ENCODE data around the gene BTN1A1. TPM values are rescaled to one million over a fixed set of nuclear protein-coding genes. Genes with fewer than 3 reads are reported as not detected.

The BTN1A1 gene
- total and polyA plus RNA-seq, 9 of the 15 experiments (the other 6 are each of a cell fraction or from before 2014, with no cell fraction given), result 0.01 to 0.15 (median 0.06) TPM; not detected in 4

DNA sequence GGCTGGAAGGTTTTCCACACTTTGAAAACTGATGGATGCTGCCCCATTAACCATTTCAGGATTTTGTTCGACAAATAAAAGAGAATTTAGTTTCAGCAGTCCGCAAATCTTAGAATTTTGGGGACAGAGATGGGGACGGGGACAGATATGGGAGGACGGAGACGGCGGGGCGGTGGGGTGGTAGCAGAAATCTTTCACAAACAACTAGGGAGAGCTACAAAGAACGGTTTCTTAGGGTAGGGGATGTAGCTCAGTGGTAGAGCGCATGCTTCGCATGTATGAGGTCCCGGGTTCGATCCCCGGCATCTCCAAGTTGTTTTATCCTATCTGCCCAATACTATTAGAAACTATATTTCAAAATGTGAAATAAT lies 53.1 kb downstream of the BTN1A1 start:
- ChIA-PET POLR2A (interaction anchor here (0.5 to 6.8 kb wide), 13 partner anchors 10 to 579 kb away, joined by 3 to 70 read pairs (median 4); partner anchors contain the start of gene HMGN4), CTCF (ENCODE audit: low intra/inter-chr PET ratio) (no interaction called here)
- WGBS (ENCODE audit: insufficient coverage, low coverage, missing lambda C conversion rate), result under 1% methylated on average over 13 of the region's 13 CpGs
- peak overlapping the region; percentile 87 for H3K4me2 ChIP-seq (ENCODE audit: insufficient read depth, low read length)
- DNase-seq (ENCODE audit: extremely low read depth in 1 of 4, low spot score in 3 of 4), result peak; percentile 80 to 88 (median 84)
- no peaks in the 10 kb centered on the region for H3K27me3 ChIP-seq (ENCODE audit: control insufficient read depth in 2 of 2, insufficient read depth in 2 of 2, low read length in 2 of 2)
- peak overlapping the region; percentile 51 for H3K4me3 ChIP-seq
- no peaks in the 10 kb centered on the region for H3K36me3 ChIP-seq (ENCODE audit: control insufficient read depth, insufficient read depth, low read length)
- peaks cover 5 to 20% of the 10 kb centered on the region in 2 experiments; a peak in 4 of 5 replicates for H3K4me1 ChIP-seq (replicated peaks in 1 of 2; ENCODE audit: control insufficient read depth in 2 of 2, insufficient read depth in 2 of 2, low read length in 2 of 2)
- no peaks in the 10 kb centered on the region for H3K79me2 ChIP-seq (ENCODE audit: control insufficient read depth, insufficient read depth, low read length)
- intact Hi-C loops (cut with micrococcal nuclease), result loop anchor here (1.0 to 10.0 kb wide), 4 partner anchors 16 to 1132 kb away; partner anchors contain the start of gene ZNF184
- H2AFZ ChIP-seq (ENCODE audit: low read depth, low read length), result peak overlapping the region; percentile 90
- in situ Hi-C loops (cut with MboI), result loop anchor here (25.0 kb wide), 1 partner anchor 366 kb away; a partner anchor contains a TSS
- no peak for FAIRE-seq
- H3K9me3 ChIP-seq (replicated peaks; ENCODE audit: control insufficient read depth, insufficient read depth, low read depth, low read length), result no peaks in the 10 kb centered on the region
- no peaks in the 10 kb centered on the region for H3K9me1 ChIP-seq (ENCODE audit: control insufficient read depth, insufficient read depth, low read length)
- peak; percentile 64 for ATAC-seq
- peak overlapping the region; percentile 74 for H3K27ac ChIP-seq (ENCODE audit: extremely low read depth, low read depth, low read length)
- BruUV-seq (replicated peaks), result no TSS peak
- no peaks in the 10 kb centered on the region; the same call in 1 of the 2 replicates for H4K20me1 ChIP-seq (replicated peaks; ENCODE audit: control insufficient read depth, insufficient read depth, low read length)
- H3K9ac ChIP-seq (ENCODE audit: insufficient read depth in 1 of 2, low read depth in 2 of 2, low read length in 2 of 2), result peak overlapping the region; percentile 8 to 84; a peak in 3 of 4 replicates
- TF ChIP-seq POLR3G (IDR thresholded peaks at IDR 0.05; ENCODE audit: extremely low read depth, insufficient read length, insufficient replicate concordance), result peak; percentile 48
- TF ChIP-seq, protein P1, sequence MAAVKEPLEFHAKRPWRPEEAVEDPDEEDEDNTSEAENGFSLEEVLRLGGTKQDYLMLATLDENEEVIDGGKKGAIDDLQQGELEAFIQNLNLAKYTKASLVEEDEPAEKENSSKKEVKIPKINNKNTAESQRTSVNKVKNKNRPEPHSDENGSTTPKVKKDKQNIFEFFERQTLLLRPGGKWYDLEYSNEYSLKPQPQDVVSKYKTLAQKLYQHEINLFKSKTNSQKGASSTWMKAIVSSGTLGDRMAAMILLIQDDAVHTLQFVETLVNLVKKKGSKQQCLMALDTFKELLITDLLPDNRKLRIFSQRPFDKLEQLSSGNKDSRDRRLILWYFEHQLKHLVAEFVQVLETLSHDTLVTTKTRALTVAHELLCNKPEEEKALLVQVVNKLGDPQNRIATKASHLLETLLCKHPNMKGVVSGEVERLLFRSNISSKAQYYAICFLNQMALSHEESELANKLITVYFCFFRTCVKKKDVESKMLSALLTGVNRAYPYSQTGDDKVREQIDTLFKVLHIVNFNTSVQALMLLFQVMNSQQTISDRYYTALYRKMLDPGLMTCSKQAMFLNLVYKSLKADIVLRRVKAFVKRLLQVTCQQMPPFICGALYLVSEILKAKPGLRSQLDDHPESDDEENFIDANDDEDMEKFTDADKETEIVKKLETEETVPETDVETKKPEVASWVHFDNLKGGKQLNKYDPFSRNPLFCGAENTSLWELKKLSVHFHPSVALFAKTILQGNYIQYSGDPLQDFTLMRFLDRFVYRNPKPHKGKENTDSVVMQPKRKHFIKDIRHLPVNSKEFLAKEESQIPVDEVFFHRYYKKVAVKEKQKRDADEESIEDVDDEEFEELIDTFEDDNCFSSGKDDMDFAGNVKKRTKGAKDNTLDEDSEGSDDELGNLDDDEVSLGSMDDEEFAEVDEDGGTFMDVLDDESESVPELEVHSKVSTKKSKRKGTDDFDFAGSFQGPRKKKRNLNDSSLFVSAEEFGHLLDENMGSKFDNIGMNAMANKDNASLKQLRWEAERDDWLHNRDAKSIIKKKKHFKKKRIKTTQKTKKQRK (IDR thresholded peaks at IDR 0.05; ENCODE audit: borderline replicate concordance, low read depth, low read length), result no peak
- TF ChIP-seq, protein P2, sequence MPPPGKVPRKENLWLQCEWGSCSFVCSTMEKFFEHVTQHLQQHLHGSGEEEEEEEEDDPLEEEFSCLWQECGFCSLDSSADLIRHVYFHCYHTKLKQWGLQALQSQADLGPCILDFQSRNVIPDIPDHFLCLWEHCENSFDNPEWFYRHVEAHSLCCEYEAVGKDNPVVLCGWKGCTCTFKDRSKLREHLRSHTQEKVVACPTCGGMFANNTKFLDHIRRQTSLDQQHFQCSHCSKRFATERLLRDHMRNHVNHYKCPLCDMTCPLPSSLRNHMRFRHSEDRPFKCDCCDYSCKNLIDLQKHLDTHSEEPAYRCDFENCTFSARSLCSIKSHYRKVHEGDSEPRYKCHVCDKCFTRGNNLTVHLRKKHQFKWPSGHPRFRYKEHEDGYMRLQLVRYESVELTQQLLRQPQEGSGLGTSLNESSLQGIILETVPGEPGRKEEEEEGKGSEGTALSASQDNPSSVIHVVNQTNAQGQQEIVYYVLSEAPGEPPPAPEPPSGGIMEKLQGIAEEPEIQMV (tag; conservative IDR thresholded peaks at IDR 0.05; ENCODE audit: low read depth), result no peak
- TF ChIP-seq RAD21 (CRISPR knock-in tag; conservative IDR thresholded peaks at IDR 0.05 in 1 of 2, IDR thresholded peaks at IDR 0.05 in 1 of 2), result peak in 1 of 2 experiments; percentile 18; a peak in 1 of 4 replicates
- TF ChIP-seq, protein P3, sequence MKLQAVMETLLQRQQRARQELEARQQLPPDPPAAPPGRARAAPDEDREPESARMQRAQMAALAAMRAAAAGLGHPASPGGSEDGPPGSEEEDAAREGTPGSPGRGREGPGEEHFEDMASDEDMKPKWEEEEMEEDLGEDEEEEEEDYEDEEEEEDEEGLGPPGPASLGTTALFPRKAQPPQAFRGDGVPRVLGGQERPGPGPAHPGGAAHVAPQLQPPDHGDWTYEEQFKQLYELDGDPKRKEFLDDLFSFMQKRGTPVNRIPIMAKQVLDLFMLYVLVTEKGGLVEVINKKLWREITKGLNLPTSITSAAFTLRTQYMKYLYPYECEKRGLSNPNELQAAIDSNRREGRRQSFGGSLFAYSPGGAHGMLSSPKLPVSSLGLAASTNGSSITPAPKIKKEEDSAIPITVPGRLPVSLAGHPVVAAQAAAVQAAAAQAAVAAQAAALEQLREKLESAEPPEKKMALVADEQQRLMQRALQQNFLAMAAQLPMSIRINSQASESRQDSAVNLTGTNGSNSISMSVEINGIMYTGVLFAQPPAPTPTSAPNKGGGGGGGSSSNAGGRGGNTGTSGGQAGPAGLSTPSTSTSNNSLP (IDR thresholded peaks at IDR 0.05; ENCODE audit: borderline replicate concordance, low read depth, low read length), result peak; percentile 72; the same call in 1 of the 2 replicates
- TF ChIP-seq PURB (CRISPR knock-in tag; IDR thresholded peaks at IDR 0.05; ENCODE audit: low read depth), result no peak
- TF ChIP-seq CREM (IDR thresholded peaks at IDR 0.05; ENCODE audit: low read depth), result no peak; the same call in 1 of the 2 replicates
- TF ChIP-seq, protein P4, sequence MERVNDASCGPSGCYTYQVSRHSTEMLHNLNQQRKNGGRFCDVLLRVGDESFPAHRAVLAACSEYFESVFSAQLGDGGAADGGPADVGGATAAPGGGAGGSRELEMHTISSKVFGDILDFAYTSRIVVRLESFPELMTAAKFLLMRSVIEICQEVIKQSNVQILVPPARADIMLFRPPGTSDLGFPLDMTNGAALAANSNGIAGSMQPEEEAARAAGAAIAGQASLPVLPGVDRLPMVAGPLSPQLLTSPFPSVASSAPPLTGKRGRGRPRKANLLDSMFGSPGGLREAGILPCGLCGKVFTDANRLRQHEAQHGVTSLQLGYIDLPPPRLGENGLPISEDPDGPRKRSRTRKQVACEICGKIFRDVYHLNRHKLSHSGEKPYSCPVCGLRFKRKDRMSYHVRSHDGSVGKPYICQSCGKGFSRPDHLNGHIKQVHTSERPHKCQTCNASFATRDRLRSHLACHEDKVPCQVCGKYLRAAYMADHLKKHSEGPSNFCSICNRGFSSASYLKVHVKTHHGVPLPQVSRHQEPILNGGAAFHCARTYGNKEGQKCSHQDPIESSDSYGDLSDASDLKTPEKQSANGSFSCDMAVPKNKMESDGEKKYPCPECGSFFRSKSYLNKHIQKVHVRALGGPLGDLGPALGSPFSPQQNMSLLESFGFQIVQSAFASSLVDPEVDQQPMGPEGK (CRISPR knock-in tag; IDR thresholded peaks at IDR 0.05; ENCODE audit: borderline replicate concordance), result no peak
- no peak for TF ChIP-seq GATAD2A (IDR thresholded peaks at IDR 0.05)
- TF ChIP-seq CBX3 (IDR thresholded peaks at IDR 0.05; ENCODE audit: borderline replicate concordance in 1 of 2, low read length in 2 of 2), result peak in 1 of 2 experiments; percentile 36; a peak in 1 of 3 replicates
- TF ChIP-seq PRMT5 (CRISPR knock-in tag; IDR thresholded peaks at IDR 0.05), result no peak
- TF ChIP-seq RCOR1 (IDR thresholded peaks at IDR 0.05; ENCODE audit: borderline replicate concordance in 1 of 2, low read depth in 2 of 2, low read length in 2 of 2), result peak in 1 of 2 experiments; percentile 84; a peak in 2 of 4 replicates
